ENCODE data around the gene UACA. TPM values are rescaled to one million over a fixed set of nuclear protein-coding genes. Genes with fewer than 3 reads are reported as not detected.

UACA gene
- total RNA-seq, 1 donor from 2014 or later, result 35.7 TPM

DNA sequence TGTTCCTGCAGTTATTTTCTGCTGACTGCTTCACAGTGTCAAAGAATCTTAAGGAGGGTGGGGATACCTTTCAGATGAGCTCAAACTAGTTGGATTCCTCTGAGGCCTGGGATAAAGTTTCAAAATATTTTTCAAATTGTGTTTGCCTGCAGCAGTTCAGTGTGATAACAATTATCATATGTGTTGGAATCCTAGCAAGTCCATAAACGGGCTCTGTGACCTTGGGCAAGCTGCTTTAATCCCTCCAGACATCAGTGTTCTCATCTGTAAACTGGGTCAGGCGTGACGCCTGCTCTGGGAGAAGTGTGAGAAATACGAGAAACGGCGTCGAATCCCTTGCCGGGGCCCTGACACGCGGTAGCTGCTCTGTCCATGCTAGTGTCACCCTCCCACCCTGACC is 153.5 kb downstream of the UACA start:
- H3K9me3 ChIP-seq, result no peaks in the 10 kb centered on the region
- no peak overlapping the region for H3K4me3 ChIP-seq
- ATAC-seq (no peak), DNase-seq (no peak)
- intact Hi-C loops (cut with DNase I), result no loop called here
- no peak overlapping the region for H3K27ac ChIP-seq
- peaks cover 21% of the 10 kb centered on the region for H3K4me1 ChIP-seq
- no peaks in the 10 kb centered on the region for H3K27me3 ChIP-seq (ENCODE audit: low read depth)
- TF ChIP-seq, protein P1, sequence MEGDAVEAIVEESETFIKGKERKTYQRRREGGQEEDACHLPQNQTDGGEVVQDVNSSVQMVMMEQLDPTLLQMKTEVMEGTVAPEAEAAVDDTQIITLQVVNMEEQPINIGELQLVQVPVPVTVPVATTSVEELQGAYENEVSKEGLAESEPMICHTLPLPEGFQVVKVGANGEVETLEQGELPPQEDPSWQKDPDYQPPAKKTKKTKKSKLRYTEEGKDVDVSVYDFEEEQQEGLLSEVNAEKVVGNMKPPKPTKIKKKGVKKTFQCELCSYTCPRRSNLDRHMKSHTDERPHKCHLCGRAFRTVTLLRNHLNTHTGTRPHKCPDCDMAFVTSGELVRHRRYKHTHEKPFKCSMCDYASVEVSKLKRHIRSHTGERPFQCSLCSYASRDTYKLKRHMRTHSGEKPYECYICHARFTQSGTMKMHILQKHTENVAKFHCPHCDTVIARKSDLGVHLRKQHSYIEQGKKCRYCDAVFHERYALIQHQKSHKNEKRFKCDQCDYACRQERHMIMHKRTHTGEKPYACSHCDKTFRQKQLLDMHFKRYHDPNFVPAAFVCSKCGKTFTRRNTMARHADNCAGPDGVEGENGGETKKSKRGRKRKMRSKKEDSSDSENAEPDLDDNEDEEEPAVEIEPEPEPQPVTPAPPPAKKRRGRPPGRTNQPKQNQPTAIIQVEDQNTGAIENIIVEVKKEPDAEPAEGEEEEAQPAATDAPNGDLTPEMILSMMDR (IDR thresholded peaks at IDR 0.05), result no peak
- no peaks in the 10 kb centered on the region for H3K36me3 ChIP-seq

DNA sequence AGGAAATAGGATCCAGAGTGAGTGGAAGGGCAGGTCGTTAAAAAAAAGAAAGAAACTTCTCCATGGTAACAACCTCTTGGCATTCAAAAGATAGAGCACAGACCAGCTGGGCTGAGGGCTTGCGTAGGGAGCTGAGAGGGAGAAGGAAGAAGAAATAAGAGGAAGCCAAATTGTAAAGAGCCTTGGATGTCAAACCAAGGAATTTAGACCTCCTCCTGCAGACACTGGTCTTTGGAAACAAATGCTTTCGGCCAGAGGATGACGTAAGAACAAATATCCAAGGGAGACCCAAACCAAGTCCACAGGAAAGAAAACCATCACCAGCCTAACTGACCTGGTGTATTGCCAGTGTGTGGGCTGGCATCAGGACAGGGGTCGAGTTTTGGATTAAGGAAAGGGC is 155.2 kb downstream of the UACA start:
- Histone ChIP-seq H3K27me3 (ENCODE audit: low read depth) (no peaks in the 10 kb centered on the region), H3K4me1 (peaks cover 30% of the 10 kb centered on the region), H3K4me3 (no peak overlapping the region), H3K27ac (no peak overlapping the region), H3K9me3 (no peaks in the 10 kb centered on the region), H3K36me3 (no peaks in the 10 kb centered on the region)
- no peak for DNase-seq
- intact Hi-C loops (cut with DNase I), result no loop called here
- TF ChIP-seq, protein P1 (IDR thresholded peaks at IDR 0.05), result no peak
- no peak for ATAC-seq

DNA sequence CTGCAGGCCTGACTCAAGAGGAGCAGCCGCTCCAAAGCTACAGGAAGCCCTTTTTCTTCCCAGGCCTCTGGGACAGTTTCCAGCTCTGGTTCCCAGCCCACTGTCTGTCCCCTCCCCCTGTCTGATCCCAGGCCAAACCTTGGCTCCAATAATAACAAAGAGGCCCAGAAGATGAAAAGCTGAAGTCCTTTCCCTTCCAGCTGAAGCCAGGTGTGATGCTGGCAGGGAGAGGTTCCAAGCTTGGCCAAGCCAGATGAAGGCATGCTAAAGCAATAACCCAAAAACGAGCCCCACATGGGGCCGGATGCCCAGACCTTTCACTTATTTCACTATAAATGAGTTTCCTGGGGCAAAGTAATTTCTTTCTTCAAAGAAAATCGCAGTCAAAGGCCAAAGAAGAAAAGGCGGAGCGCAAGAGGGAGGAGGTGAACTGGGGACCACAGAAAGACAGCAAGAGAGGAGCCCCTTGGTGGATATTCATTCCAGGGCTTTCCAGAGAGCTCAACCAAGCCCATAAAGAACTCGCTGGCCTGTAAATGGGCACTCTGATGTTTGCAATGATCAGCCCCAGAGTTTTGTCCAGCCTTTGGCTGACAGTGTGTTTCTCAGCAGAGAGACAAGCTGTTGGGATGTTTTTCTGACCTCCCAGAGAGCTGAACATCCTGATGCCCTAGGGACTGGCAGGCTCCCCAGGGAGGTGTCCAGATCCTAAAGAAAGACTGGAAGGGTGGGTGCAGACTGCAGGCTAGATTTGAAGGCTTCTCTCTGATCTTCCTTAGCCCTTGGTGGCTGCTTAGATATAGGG is 157.6 kb downstream of the UACA start:
- Histone ChIP-seq H3K4me1 (peaks cover 30% of the 10 kb centered on the region), H3K9me3 (no peaks in the 10 kb centered on the region), H3K4me3 (no peak overlapping the region), H3K27ac (peak overlapping the region; percentile 57), H3K36me3 (no peaks in the 10 kb centered on the region), H3K27me3 (ENCODE audit: low read depth) (no peaks in the 10 kb centered on the region)
- intact Hi-C loops (cut with DNase I), result no loop called here
- DNase-seq, result no peak
- TF ChIP-seq, protein P1 (IDR thresholded peaks at IDR 0.05), result no peak
- ATAC-seq, result peak; percentile 39 to 61

DNA sequence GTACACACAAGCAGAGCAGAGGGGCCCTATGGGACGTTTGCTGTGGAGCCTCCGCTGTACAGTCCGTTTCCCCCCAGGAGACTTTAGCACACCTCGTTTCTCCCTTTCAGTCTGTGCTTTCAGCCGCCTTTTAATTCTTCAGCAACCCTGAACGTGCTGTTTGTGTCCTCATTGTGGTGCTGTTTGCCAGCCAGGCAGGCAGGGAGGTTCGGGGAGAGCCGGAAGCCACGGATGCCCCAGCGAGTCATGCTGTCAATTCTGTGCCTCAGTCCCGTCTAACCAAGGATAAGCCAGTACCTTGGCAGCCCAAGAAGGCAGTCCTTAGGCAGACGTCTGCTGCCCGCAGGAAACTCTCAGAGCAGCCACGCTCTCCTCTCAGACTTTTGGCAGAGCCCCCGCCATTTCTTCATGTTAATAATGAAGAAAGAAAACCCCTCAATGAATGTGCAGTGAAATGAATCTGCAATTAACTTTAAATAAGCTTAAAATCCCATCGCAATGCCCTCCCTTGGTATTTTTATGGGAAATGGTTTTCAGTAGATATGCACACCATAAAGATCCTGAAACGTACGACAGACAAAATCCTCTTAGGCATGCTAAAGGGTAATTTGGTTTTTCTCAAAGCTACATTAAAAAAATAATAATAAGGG is 158.6 kb downstream of the UACA start:
- peak overlapping the region; percentile 57 for H3K27ac ChIP-seq
- no peak for ATAC-seq
- H3K4me3 ChIP-seq, result no peak overlapping the region
- no peaks in the 10 kb centered on the region for H3K36me3 ChIP-seq
- peaks cover 4% of the 10 kb centered on the region for H3K9me3 ChIP-seq
- TF ChIP-seq, protein P1 (IDR thresholded peaks at IDR 0.05), result no peak
- H3K4me1 ChIP-seq, result peaks cover 30% of the 10 kb centered on the region
- no peak for DNase-seq
- no peaks in the 10 kb centered on the region for H3K27me3 ChIP-seq (ENCODE audit: low read depth)
- intact Hi-C loops (cut with DNase I), result no loop called here

Other genes starting within 250 kb of the UACA start
- gene LARP6, start 90.6 kb upstream of the UACA start, total RNA-seq, result 7.5 TPM
- 2.4 TPM for gene THAP10, start 128.9 kb upstream of the UACA start, total RNA-seq
- 7.3 TPM for gene LRRC49, start 129.3 kb upstream of the UACA start, total RNA-seq